ENCODE results near the gene SPECC1.

DNA sequence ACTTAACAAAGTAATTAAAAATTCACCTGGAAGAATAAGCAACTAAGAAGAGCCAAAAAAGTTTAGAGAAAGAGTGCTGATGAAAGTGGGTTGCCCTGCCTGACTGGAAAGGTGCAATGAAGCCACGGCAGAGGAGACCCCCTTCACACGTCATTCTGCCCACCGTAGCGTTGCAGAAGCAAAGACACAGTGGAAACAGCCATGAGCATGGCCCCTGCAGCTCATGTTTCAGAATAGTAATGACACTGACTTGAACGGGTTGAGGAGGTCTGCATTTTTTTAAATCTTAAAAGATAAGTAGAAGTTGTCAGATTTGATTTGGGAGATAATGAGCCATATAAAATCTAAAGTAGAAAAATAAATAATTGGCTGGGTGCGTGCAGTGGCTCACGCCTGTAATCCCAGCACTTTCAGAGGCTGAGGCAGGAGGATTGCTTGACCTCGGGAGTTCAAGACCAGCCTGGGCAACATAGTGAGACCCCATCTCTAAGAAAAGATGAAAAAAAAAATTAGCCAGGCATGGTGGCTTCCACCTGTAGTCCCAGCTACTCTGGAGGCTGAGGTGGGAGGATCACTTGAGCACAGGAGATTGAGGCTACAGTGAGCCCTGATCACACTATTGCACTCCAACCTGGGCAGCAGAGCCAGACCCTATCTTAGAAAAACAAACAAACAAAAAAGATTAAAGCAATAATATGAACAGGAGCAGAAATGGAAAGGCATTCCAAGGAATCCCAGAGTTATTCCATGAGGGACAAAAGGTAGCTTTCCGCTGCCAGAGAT lies 273.6 kb downstream of the SPECC1 start:
- TF ChIP-seq EZH2 (IDR thresholded peaks at IDR 0.05; ENCODE audit: borderline replicate concordance, low read depth, low read length, severe bottlenecking), result no peak
- TF ChIP-seq, protein P1, sequence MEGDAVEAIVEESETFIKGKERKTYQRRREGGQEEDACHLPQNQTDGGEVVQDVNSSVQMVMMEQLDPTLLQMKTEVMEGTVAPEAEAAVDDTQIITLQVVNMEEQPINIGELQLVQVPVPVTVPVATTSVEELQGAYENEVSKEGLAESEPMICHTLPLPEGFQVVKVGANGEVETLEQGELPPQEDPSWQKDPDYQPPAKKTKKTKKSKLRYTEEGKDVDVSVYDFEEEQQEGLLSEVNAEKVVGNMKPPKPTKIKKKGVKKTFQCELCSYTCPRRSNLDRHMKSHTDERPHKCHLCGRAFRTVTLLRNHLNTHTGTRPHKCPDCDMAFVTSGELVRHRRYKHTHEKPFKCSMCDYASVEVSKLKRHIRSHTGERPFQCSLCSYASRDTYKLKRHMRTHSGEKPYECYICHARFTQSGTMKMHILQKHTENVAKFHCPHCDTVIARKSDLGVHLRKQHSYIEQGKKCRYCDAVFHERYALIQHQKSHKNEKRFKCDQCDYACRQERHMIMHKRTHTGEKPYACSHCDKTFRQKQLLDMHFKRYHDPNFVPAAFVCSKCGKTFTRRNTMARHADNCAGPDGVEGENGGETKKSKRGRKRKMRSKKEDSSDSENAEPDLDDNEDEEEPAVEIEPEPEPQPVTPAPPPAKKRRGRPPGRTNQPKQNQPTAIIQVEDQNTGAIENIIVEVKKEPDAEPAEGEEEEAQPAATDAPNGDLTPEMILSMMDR (IDR thresholded peaks at IDR 0.05; ENCODE audit: extremely low read depth in 1 of 2, insufficient read depth in 1 of 2, low read depth in 1 of 2, low read length in 2 of 2), result no peak
